Esophagus squamous epithelium (tissue), 4 donors: ENCODE results near the gene ALDH3B1.
"Not testable (repeated sequence)": the region's sequence is repeated elsewhere in the genome, so short reads cannot be mapped to it uniquely, and the experiment has no call there.

Experiments
- CTCF ChIP-seq, 6 experiments: fragments of 450-650 bp in 4 of 6; fragments of 200-600 bp in 2 of 6; sonication (generic) in 2 of 6; IDR thresholded peaks; one replicate each; pipeline ENCODE4 v1.5.1; 2016 to 2019; ENCODE audit warnings: antibody characterized with exemption in 6 of 6, mild to moderate bottlenecking in 4 of 6, moderate library complexity in 4 of 6
- POLR2A ChIP-seq, 4 donors: fragments of 450-650 bp; IDR thresholded peaks; one replicate each; pipeline ENCODE4 v1.6.1; 2017; ENCODE audit warnings: antibody characterized with exemption in 4 of 4, mild to moderate bottlenecking in 4 of 4, moderate library complexity in 3 of 4

- TF ChIP-seq CTCF, POLR2A (IDR thresholded peaks at IDR 0.05): not testable (repeated sequence)
These were observed 19.4 kb upstream of the ALDH3B1 start for GRCh38 chr11:67990546-67991346.
